Suprapubic skin (tissue), 4 donors: ENCODE measurements around the gene NGB. TPM values are rescaled to one million over a fixed set of nuclear protein-coding genes. Genes with fewer than 3 reads are reported as not detected.

Experiments used
- DNase-seq, 2 donors: peaks; one replicate each; pipeline ENCODE4 v3.0.0-alpha.2; 2019; ENCODE audit warnings: low spot score in 2 of 2
- H3K27ac ChIP-seq: fragments of 200-600 bp; sonication (generic); one replicate; pipeline ENCODE4 v1.5.1; 2019
- H3K27me3 ChIP-seq: fragments of 200-600 bp; sonication (generic); one replicate; pipeline ENCODE4 v1.5.1; 2019
- H3K36me3 ChIP-seq: fragments of 200-600 bp; sonication (generic); one replicate; pipeline ENCODE4 v1.5.1; 2019
- H3K4me1 ChIP-seq: fragments of 200-600 bp; sonication (generic); one replicate; pipeline ENCODE4 v1.5.1; 2019
- H3K4me3 ChIP-seq: fragments of 200-600 bp; sonication (generic); one replicate; pipeline ENCODE4 v1.5.1; 2019; ENCODE audit warnings: mild to moderate bottlenecking
- H3K9me3 ChIP-seq: fragments of 200-600 bp; sonication (generic); one replicate; pipeline ENCODE4 v1.5.1; 2019
- EP300 ChIP-seq: sonication (generic); formaldehyde crosslinking; IDR thresholded peaks from one replicate; pipeline ENCODE4 v1.6.1; 2017; ENCODE audit warnings: antibody characterized with exemption
- POLR2A ChIP-seq, 2 donors: fragments of 450-650 bp; IDR thresholded peaks; one replicate each; pipeline ENCODE4 v1.6.1; 2017; ENCODE audit warnings: antibody characterized with exemption in 2 of 2, mild to moderate bottlenecking in 2 of 2, moderate library complexity in 2 of 2
- POLR2AphosphoS5 ChIP-seq, 3 donors: sonication (generic); formaldehyde crosslinking; IDR thresholded peaks; one replicate each; pipeline ENCODE4 v1.6.1; 2017; ENCODE audit warnings: antibody characterized with exemption in 3 of 3
- WGBS: methylation state at CpG from one replicate; pipeline ENCODE4 v1.1.5; 2018; 5-methylcytosine and 5-hydroxymethylcytosine counted together
- total RNA-seq, 4 donors: library from RNA; depleted of rRNA; stranded (reverse); fragments of >200 nt; gene quantifications; one replicate each; pipeline ENCODE4 v1.1.0, GENCODE V29; 2016
- TF ChIP-seq, protein P1 (sequence below), 2 donors: fragments of 200-600 bp in 1 of 2; fragments of 450-650 bp in 1 of 2; sonication (generic) in 1 of 2; IDR thresholded peaks; one replicate each; pipeline ENCODE4 v1.5.1; 2016 to 2019; ENCODE audit warnings: antibody characterized with exemption in 2 of 2, mild to moderate bottlenecking in 1 of 2, moderate library complexity in 1 of 2

Gene NGB
- total RNA-seq, 4 donors from 2014 or later, result not detected

DNA sequence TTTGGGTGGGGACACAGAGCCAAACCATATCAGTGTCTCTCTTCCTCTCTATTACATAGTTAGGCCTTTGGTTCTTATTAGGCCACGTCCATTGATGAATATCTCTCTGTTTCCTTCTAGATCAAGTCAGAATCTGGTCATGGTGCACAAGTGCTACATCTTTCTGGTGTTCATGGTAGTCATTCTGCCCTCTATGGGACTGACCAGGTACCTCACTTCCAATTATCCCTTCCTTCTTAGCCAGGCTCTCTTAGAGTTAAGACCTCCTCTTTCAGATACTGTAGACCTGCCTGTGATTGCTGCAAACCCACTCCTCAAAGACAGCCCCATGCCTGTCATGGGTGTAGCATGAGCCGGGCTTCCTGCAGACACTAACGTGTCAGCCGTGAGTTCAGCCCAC, 25.2 kb downstream of the NGB start:
- WGBS, result 82% methylated on average over 4 of the region's 4 CpGs
- no peaks in the 10 kb centered on the region for H3K9me3 ChIP-seq
- DNase-seq, result no peak
- TF ChIP-seq, protein P1, sequence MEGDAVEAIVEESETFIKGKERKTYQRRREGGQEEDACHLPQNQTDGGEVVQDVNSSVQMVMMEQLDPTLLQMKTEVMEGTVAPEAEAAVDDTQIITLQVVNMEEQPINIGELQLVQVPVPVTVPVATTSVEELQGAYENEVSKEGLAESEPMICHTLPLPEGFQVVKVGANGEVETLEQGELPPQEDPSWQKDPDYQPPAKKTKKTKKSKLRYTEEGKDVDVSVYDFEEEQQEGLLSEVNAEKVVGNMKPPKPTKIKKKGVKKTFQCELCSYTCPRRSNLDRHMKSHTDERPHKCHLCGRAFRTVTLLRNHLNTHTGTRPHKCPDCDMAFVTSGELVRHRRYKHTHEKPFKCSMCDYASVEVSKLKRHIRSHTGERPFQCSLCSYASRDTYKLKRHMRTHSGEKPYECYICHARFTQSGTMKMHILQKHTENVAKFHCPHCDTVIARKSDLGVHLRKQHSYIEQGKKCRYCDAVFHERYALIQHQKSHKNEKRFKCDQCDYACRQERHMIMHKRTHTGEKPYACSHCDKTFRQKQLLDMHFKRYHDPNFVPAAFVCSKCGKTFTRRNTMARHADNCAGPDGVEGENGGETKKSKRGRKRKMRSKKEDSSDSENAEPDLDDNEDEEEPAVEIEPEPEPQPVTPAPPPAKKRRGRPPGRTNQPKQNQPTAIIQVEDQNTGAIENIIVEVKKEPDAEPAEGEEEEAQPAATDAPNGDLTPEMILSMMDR (IDR thresholded peaks at IDR 0.05), result no peak
- no peak for TF ChIP-seq POLR2AphosphoS5 (IDR thresholded peaks at IDR 0.05)
- no peak for TF ChIP-seq EP300
- no peak for TF ChIP-seq POLR2A (IDR thresholded peaks at IDR 0.05)
- H3K4me1 ChIP-seq, result no peaks in the 10 kb centered on the region
- H3K27me3 ChIP-seq, result no peaks in the 10 kb centered on the region
- no peaks in the 10 kb centered on the region for H3K36me3 ChIP-seq
- no peak overlapping the region for H3K27ac ChIP-seq
- H3K4me3 ChIP-seq, result no peak overlapping the region

DNA sequence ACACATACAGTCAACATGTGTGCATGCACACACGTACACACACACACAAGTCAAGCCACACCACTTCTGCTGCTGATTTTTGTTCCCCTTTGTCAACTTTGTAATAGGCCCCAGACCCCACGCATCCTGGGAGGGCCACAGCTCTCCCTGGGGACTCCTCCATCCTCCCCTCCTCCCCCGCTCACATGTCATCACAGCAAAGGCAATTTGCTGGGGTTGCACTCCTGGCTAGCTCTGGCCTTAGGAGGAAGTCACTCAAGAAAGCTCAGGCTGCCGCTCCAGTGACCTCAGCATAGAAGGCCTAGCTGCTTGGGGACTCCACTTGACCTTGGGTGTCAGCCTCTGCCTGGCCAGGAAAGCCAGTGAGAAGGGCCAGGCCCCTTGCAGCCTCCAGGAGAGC, 27.2 kb downstream of the NGB start:
- no peaks in the 10 kb centered on the region for H3K27me3 ChIP-seq
- WGBS, result 64% methylated on average over 4 of the region's 4 CpGs
- H3K27ac ChIP-seq, result no peak overlapping the region
- DNase-seq, result no peak
- no peaks in the 10 kb centered on the region for H3K9me3 ChIP-seq
- H3K4me3 ChIP-seq, result no peak overlapping the region
- H3K4me1 ChIP-seq, result no peaks in the 10 kb centered on the region
- no peaks in the 10 kb centered on the region for H3K36me3 ChIP-seq
- TF ChIP-seq POLR2A (IDR thresholded peaks at IDR 0.05) (no peak), POLR2AphosphoS5 (IDR thresholded peaks at IDR 0.05) (no peak), EP300 (no peak)
- TF ChIP-seq, protein P1 (IDR thresholded peaks at IDR 0.05), result no peak

DNA sequence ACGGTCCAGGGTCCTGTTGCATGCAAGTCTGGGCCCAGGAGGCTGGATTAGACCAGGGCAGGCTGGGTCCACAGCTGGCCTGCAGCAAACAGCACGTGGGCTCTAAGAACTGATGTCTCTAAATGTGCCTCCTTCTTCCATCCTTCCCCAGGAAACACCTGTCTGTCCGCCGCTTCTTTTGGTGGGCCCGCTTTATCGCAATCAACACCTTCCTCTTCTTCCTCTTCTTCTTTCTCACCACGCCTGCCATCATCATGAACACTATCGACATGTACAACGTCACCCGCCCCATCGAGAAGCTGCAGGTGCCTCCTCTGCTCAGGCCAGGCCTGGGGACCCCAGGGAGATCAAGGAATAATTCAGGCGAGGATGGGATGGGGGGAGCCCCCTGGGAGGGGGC, 28.3 kb downstream of the NGB start:
- no peak for DNase-seq
- Histone ChIP-seq H3K4me1 (no peaks in the 10 kb centered on the region), H3K27ac (no peak overlapping the region), H3K4me3 (no peak overlapping the region), H3K36me3 (no peaks in the 10 kb centered on the region), H3K27me3 (no peaks in the 10 kb centered on the region), H3K9me3 (no peaks in the 10 kb centered on the region)
- TF ChIP-seq, protein P1 (IDR thresholded peaks at IDR 0.05), result no peak
- no peak for TF ChIP-seq POLR2AphosphoS5 (IDR thresholded peaks at IDR 0.05)
- TF ChIP-seq EP300, result no peak
- no peak for TF ChIP-seq POLR2A (IDR thresholded peaks at IDR 0.05)
- WGBS, result 78% methylated on average over 12 of the region's 12 CpGs

DNA sequence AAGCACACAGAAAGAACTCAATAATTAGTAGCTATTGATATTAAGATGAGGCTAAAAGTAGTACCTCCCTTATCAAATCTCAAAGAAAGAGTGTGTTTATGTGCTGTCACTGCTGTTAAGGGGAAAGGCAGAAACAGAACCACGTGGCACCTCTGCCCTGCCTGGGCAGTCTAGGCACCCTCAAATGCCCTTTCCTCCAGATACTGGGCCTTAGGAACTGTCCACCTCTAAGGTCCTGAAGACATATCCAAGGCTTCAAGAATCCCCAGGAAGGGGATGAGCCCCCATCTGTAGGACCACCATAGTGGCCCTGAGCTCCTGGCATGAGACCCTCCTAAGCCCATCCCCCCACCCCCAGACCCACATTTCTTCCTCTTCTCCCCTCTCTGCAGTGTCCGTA, 29.1 kb downstream of the NGB start:
- H3K36me3 ChIP-seq, result no peaks in the 10 kb centered on the region
- 43% methylated on average over 2 of the region's 2 CpGs for WGBS
- H3K4me1 ChIP-seq, result no peaks in the 10 kb centered on the region
- H3K4me3 ChIP-seq, result no peak overlapping the region
- DNase-seq, result no peak
- H3K27me3 ChIP-seq, result no peaks in the 10 kb centered on the region
- no peak overlapping the region for H3K27ac ChIP-seq
- TF ChIP-seq, protein P1 (IDR thresholded peaks at IDR 0.05), result no peak
- TF ChIP-seq POLR2AphosphoS5 (IDR thresholded peaks at IDR 0.05) (no peak), POLR2A (IDR thresholded peaks at IDR 0.05) (no peak), EP300 (no peak)
- H3K9me3 ChIP-seq, result no peaks in the 10 kb centered on the region

DNA sequence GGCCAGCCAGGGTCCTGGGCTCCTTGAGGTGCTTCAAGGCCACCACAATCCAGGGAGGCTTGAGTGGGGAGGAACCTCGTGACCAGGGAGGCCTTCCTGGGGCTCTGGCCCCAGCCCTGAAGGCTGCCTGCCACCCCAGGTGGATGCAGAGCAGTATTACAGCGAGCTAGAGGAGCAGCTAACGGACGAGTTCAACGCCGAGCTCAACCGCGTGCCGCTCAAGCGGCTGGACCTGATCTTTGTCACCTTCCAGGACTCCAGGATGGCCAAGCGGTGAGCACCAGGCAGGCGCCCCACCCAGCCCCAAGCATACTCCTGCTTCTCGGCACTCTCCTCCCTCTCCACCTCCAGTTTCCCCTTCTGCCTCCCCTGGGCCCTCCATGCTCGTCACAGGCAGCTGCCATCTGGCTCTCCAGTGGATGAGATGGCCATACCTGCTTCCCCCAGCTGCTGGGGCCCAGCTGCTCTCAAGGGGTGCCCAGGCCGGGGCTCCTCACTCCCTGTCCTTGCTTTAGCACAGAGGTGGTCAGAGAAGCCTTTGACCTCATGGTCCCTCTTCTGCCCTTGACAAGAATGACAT, 30.6 kb downstream of the NGB start:
- 67% methylated on average over 4 of the region's 15 CpGs for WGBS
- H3K4me1 ChIP-seq, result no peaks in the 10 kb centered on the region
- H3K9me3 ChIP-seq, result no peaks in the 10 kb centered on the region
- no peaks in the 10 kb centered on the region for H3K36me3 ChIP-seq
- H3K4me3 ChIP-seq, result no peak overlapping the region
- H3K27ac ChIP-seq, result no peak overlapping the region
- no peak for DNase-seq
- H3K27me3 ChIP-seq, result no peaks in the 10 kb centered on the region
- TF ChIP-seq POLR2AphosphoS5 (IDR thresholded peaks at IDR 0.05) (no peak), EP300 (no peak), POLR2A (IDR thresholded peaks at IDR 0.05) (no peak)
- TF ChIP-seq, protein P1 (IDR thresholded peaks at IDR 0.05), result no peak
